Lower lobe of right lung (tissue), 2 donors: ENCODE data around the gene COG7. TPM values are rescaled to one million over a fixed set of nuclear protein-coding genes. Genes with fewer than 3 reads are reported as not detected.
A peak's percentile ranks its signal among the peaks of the same experiment; 100 is the strongest.
"Not testable (repeated sequence)": the region's sequence is repeated elsewhere in the genome, so short reads cannot be mapped to it uniquely, and the experiment has no call there.

ENCODE experiments used
- ATAC-seq, 2 donors: fragments of 200-7000 bp; cut with Tn5 transposase; one replicate each; pipeline ENCODE4 v1.9.1; 2020 to 2022; ENCODE audit warnings: mild to moderate bottlenecking in 2 of 2, moderate library complexity in 2 of 2
- DNase-seq: peaks from one replicate; pipeline ENCODE4 v3.0.0-alpha.2; 2020
- H3K27ac ChIP-seq: fragments of 200-600 bp; one replicate; pipeline ENCODE4 v1.8.0; 2022
- H3K27me3 ChIP-seq: fragments of 200-600 bp; one replicate; pipeline ENCODE4 v1.8.0; 2022; ENCODE audit warnings: low read depth
- H3K36me3 ChIP-seq: fragments of 200-600 bp; one replicate; pipeline ENCODE4 v1.8.0; 2022; ENCODE audit warnings: mild to moderate bottlenecking
- H3K4me1 ChIP-seq: fragments of 200-600 bp; one replicate; pipeline ENCODE4 v1.8.0; 2022
- H3K4me3 ChIP-seq: fragments of 200-600 bp; one replicate; pipeline ENCODE4 v1.8.0; 2022; ENCODE audit warnings: mild to moderate bottlenecking
- H3K9me3 ChIP-seq: fragments of 200-600 bp; one replicate; pipeline ENCODE4 v1.8.0; 2022
- CTCF ChIP-seq: fragments of 200-600 bp; IDR thresholded peaks from one replicate; pipeline ENCODE4 v1.8.0; 2022; ENCODE audit warnings: antibody characterized with exemption, mild to moderate bottlenecking
- intact Hi-C: fragments of 100-400 bp; cut with DNase I; formaldehyde crosslinking; loops from one replicate; pipeline ENCODE4 v1.11.0; 2022
- total RNA-seq: library from RNA; stranded (reverse); fragmentation: NEBNext Ultra II Directional; extraction: Animal tissue kit (Norgen Biotek cat#: 25700); gene quantifications from one replicate; pipeline ENCODE4 v1.2.1, GENCODE V29; 2021
- donor health status: DM: no; HTN: yes; CAD: no; lungs with severe emphysema.

Gene COG7
- total RNA-seq, 1 donor from 2014 or later = 21.3 TPM

- DNase-seq (no peak), ATAC-seq (no peak)
These were observed 47.0 kb downstream of the COG7 start for GRCh38 chr16:23406024-23406423.

GRCh38 chr16:23403547-23403946, 49.4 kb downstream of the COG7 start:
- Histone ChIP-seq H3K27ac (no peak overlapping the region), H3K4me1 (peaks cover 5% of the 10 kb centered on the region), H3K4me3 (no peak overlapping the region), H3K9me3 (no peaks in the 10 kb centered on the region), H3K36me3 (peaks cover 90% of the 10 kb centered on the region), H3K27me3 (no peaks in the 10 kb centered on the region)
- ATAC-seq (no peak), DNase-seq (no peak)
- intact Hi-C loops = no loop called here
- no peak for TF ChIP-seq CTCF

More at GRCh38 chr16:23406024-23406423, 47.0 kb downstream of the COG7 start:
- intact Hi-C loops = no loop called here
- H3K4me1 ChIP-seq = no peaks in the 10 kb centered on the region
- no peaks in the 10 kb centered on the region for H3K27me3 ChIP-seq
- H3K9me3 ChIP-seq = no peaks in the 10 kb centered on the region
- H3K27ac ChIP-seq = no peak overlapping the region
- H3K36me3 ChIP-seq = peaks cover 80% of the 10 kb centered on the region
- no peak overlapping the region for H3K4me3 ChIP-seq
- no peak for TF ChIP-seq CTCF

- no peak for ATAC-seq
- Histone ChIP-seq H3K4me1 (peaks cover 5% of the 10 kb centered on the region), H3K36me3 (peaks cover 97% of the 10 kb centered on the region), H3K27me3 (no peaks in the 10 kb centered on the region), H3K27ac (no peak overlapping the region), H3K4me3 (no peak overlapping the region), H3K9me3 (no peaks in the 10 kb centered on the region)
- intact Hi-C loops = no loop called here
- TF ChIP-seq CTCF = no peak
- DNase-seq = no peak
These were observed 50.9 kb downstream of the COG7 start for GRCh38 chr16:23402100-23402499.

- H3K27me3 ChIP-seq = no peaks in the 10 kb centered on the region
- peaks cover 5% of the 10 kb centered on the region for H3K4me1 ChIP-seq
- peaks cover 97% of the 10 kb centered on the region for H3K36me3 ChIP-seq
- H3K9me3 ChIP-seq = no peaks in the 10 kb centered on the region
- H3K27ac ChIP-seq = no peak overlapping the region
- peak; percentile 58 for DNase-seq
- TF ChIP-seq CTCF = no peak
- ATAC-seq = peak; percentile 62 to 65
- intact Hi-C loops = no loop called here
- no peak overlapping the region for H3K4me3 ChIP-seq
These were observed 51.9 kb downstream of the COG7 start for GRCh38 chr16:23401139-23401538.

- H3K36me3 ChIP-seq = peaks cover 97% of the 10 kb centered on the region
- H3K27me3 ChIP-seq, DNase-seq, H3K4me1 ChIP-seq, H3K4me3 ChIP-seq, H3K9me3 ChIP-seq, ATAC-seq, H3K27ac ChIP-seq, intact Hi-C loops: not testable (repeated sequence)
These were observed 52.5 kb downstream of the COG7 start for GRCh38 chr16:23400447-23400846.

GRCh38 chr16:23398987-23399805, 53.8 kb downstream of the COG7 start:
- Histone ChIP-seq H3K9me3 (no peaks in the 10 kb centered on the region), H3K27ac (no peak overlapping the region), H3K4me3 (no peak overlapping the region), H3K4me1 (peaks cover 9% of the 10 kb centered on the region), H3K27me3 (no peaks in the 10 kb centered on the region), H3K36me3 (peaks cover 89% of the 10 kb centered on the region)
- no peak for TF ChIP-seq CTCF
- peak; percentile 77 to 83 for ATAC-seq
- intact Hi-C loops = no loop called here
- DNase-seq = peak; percentile 58
